H9 (cell line): ENCODE data around the gene MYO7B. TPM values are rescaled to one million over a fixed set of nuclear protein-coding genes. Genes with fewer than 3 reads are reported as not detected.

Experiments used
- DNase-seq: peaks from one replicate; pipeline ENCODE4 v3.0.0-alpha.2; 2017
- H2AFZ ChIP-seq: one replicate; pipeline ENCODE4 v1.6.1; 2013; ENCODE audit warnings: mild to moderate bottlenecking, low read length, control low read depth, moderate library complexity
- H2AK5ac ChIP-seq: 2 replicates; pipeline ENCODE4 v1.6.1; 2013; ENCODE audit warnings: low read length, control low read depth, mixed read lengths; ENCODE audit not compliant: insufficient read length
- H2BK120ac ChIP-seq: one replicate; pipeline ENCODE4 v1.6.1; 2013; ENCODE audit warnings: low read depth, mild to moderate bottlenecking, low read length, control low read depth, inconsistent platforms; ENCODE audit not compliant: poor library complexity, severe bottlenecking
- H2BK12ac ChIP-seq: 2 replicates; pipeline ENCODE4 v1.6.1; 2013; ENCODE audit warnings: low read length, control low read depth, mixed read lengths, low read depth; ENCODE audit not compliant: insufficient read length
- H2BK15ac ChIP-seq: 2 replicates; pipeline ENCODE4 v1.6.1; 2013; ENCODE audit warnings: low read depth, low read length, control low read depth
- H2BK20ac ChIP-seq: one replicate; pipeline ENCODE4 v1.6.1; 2013; ENCODE audit warnings: low read depth, mild to moderate bottlenecking, low read length, control low read depth, inconsistent platforms; ENCODE audit not compliant: poor library complexity, severe bottlenecking
- H2BK5ac ChIP-seq: 2 replicates; pipeline ENCODE4 v1.6.1; 2013; ENCODE audit warnings: low read length, control low read depth, mixed read lengths; ENCODE audit not compliant: insufficient read length
- H3K14ac ChIP-seq: 2 replicates; pipeline ENCODE4 v1.6.1; 2013; ENCODE audit warnings: low read length, control low read depth; ENCODE audit not compliant: insufficient read depth
- H3K18ac ChIP-seq: 2 replicates; pipeline ENCODE4 v1.6.1; 2013; ENCODE audit warnings: low read depth, mild to moderate bottlenecking, mixed read lengths, low read length, control low read depth; ENCODE audit not compliant: insufficient read length
- H3K23ac ChIP-seq: 2 replicates; pipeline ENCODE4 v1.6.1; 2013; ENCODE audit warnings: low read length, control low read depth, mixed read lengths, low read depth; ENCODE audit not compliant: insufficient read length
- H3K23me2 ChIP-seq: 2 replicates; pipeline ENCODE4 v1.6.1; 2013; ENCODE audit warnings: low read depth, mild to moderate bottlenecking, mixed read lengths, low read length, control low read depth; ENCODE audit not compliant: insufficient read length, poor library complexity, severe bottlenecking
- H3K27ac ChIP-seq: 2 replicates; pipeline ENCODE4 v1.5.1; 2013; ENCODE audit warnings: low read length, control low read depth, mixed read lengths, low read depth; ENCODE audit not compliant: insufficient read length
- H3K27me3 ChIP-seq: 2 replicates; pipeline ENCODE4 v1.6.1; 2013; ENCODE audit warnings: low read length, control low read depth, inconsistent platforms; ENCODE audit not compliant: insufficient read depth
- H3K4ac ChIP-seq: 2 replicates; pipeline ENCODE4 v1.6.1; 2013; ENCODE audit warnings: low read depth, mild to moderate bottlenecking, control low read depth, inconsistent platforms, low read length, moderate library complexity
- H3K4me1 ChIP-seq: 2 replicates; pipeline ENCODE4 v1.6.1; 2013; ENCODE audit warnings: low read length, control low read depth, inconsistent platforms; ENCODE audit not compliant: insufficient read depth
- H3K4me2 ChIP-seq: 2 replicates; pipeline ENCODE4 v1.6.1; 2013; ENCODE audit warnings: low read length, control low read depth, mixed read lengths; ENCODE audit not compliant: insufficient read length, insufficient read depth
- H3K56ac ChIP-seq: 2 replicates; pipeline ENCODE4 v1.6.1; 2013; ENCODE audit warnings: low read depth, mild to moderate bottlenecking, mixed read lengths, low read length, control low read depth; ENCODE audit not compliant: insufficient read length
- H3K79me1 ChIP-seq: 2 replicates; pipeline ENCODE4 v1.6.1; 2013; ENCODE audit warnings: low read depth, mild to moderate bottlenecking, moderate library complexity, low read length, control low read depth, inconsistent platforms; ENCODE audit not compliant: insufficient read depth, poor library complexity, severe bottlenecking
- H3K79me2 ChIP-seq: 2 replicates; pipeline ENCODE4 v1.6.1; 2013; ENCODE audit warnings: low read length, control low read depth, inconsistent platforms; ENCODE audit not compliant: insufficient read depth
- H3K9ac ChIP-seq: 2 replicates; pipeline ENCODE4 v1.6.1; 2013; ENCODE audit warnings: low read length, control low read depth, mixed read lengths; ENCODE audit not compliant: insufficient read length; ENCODE audit errors: extremely low read depth
- H3K9me3 ChIP-seq: one replicate; pipeline ENCODE4 v1.6.1; 2013; ENCODE audit warnings: low read depth, low read length, inconsistent platforms; ENCODE audit not compliant: control insufficient read depth
- H3T11ph ChIP-seq: one replicate; pipeline ENCODE4 v1.6.1; 2013; ENCODE audit warnings: mild to moderate bottlenecking, low read length, control low read depth, inconsistent platforms
- H4K20me1 ChIP-seq: one replicate; pipeline ENCODE4 v1.6.1; 2013; ENCODE audit not compliant: control insufficient read depth, insufficient read length, insufficient read depth
- H4K5ac ChIP-seq: 2 replicates; pipeline ENCODE4 v1.6.1; 2013; ENCODE audit warnings: low read depth, mild to moderate bottlenecking, mixed read lengths, low read length, control low read depth; ENCODE audit not compliant: insufficient read length
- H4K8ac ChIP-seq: replicated peaks from 2 replicates; pipeline ENCODE4 v1.6.1; 2013; ENCODE audit warnings: low read length, control low read depth, mixed read lengths, low read depth; ENCODE audit not compliant: insufficient read length
- H4K91ac ChIP-seq: 2 replicates; pipeline ENCODE4 v1.6.1; 2013; ENCODE audit warnings: low read depth, mild to moderate bottlenecking, moderate library complexity, mixed read lengths, low read length, control low read depth; ENCODE audit not compliant: insufficient read length
- H3K27ac Mint-ChIP-seq, 3 experiments: 2 replicates in 2 of 3; 3 replicates in 1 of 3; pipeline ENCODE4 v1.8.0; 2020 to 2021; ENCODE audit warnings: mixed read lengths in 3 of 3, mild to moderate bottlenecking in 1 of 3, moderate library complexity in 1 of 3
- H3K27me3 Mint-ChIP-seq: 2 replicates; pipeline ENCODE4 v1.8.0; 2021; ENCODE audit warnings: low read depth, mild to moderate bottlenecking, moderate library complexity, mixed read lengths
- H3K36me3 Mint-ChIP-seq, 3 experiments: 2 replicates in 2 of 3; 3 replicates in 1 of 3; pipeline ENCODE4 v1.8.0; 2020 to 2021; ENCODE audit warnings: low read depth in 3 of 3, mixed read lengths in 3 of 3; ENCODE audit not compliant: insufficient read depth in 1 of 3
- H3K4me1 Mint-ChIP-seq, 2 experiments: 2 replicates each; pipeline ENCODE4 v1.8.0; 2020; ENCODE audit warnings: mixed read lengths in 2 of 2
- H3K4me3 Mint-ChIP-seq, 2 experiments: 2 replicates in 1 of 2; 3 replicates in 1 of 2; pipeline ENCODE4 v1.8.0; 2020 to 2021; ENCODE audit warnings: mild to moderate bottlenecking in 2 of 2, mixed read lengths in 2 of 2, moderate library complexity in 1 of 2
- H3K9me3 Mint-ChIP-seq, 2 experiments: 2 replicates in 1 of 2; 3 replicates in 1 of 2; pipeline ENCODE4 v1.8.0; 2020; ENCODE audit warnings: mild to moderate bottlenecking in 2 of 2, mixed read lengths in 2 of 2, moderate library complexity in 1 of 2
- WGBS: extraction: QIAGEN DNeasy Blood & Tissue Kit; methylation state at CpG from one replicate; pipeline ENCODE4 v1.1.7; 2013; ENCODE audit warnings: missing lambda C conversion rate, low lambda C conversion rate, mixed read lengths; ENCODE audit not compliant: insufficient read length; ENCODE audit errors: extremely low coverage; 5-methylcytosine and 5-hydroxymethylcytosine counted together
- total RNA-seq: library from RNA; stranded (reverse); gene quantifications from 2 replicates; pipeline ENCODE4 v1.2.1, GENCODE V29; 2021
- TF ChIP-seq, protein P1 (sequence below): fragments of 200-600 bp; sonication (generic); conservative IDR thresholded peaks from 3 replicates; pipeline ENCODE4 v1.8.0; 2021; ENCODE audit warnings: antibody characterized with exemption, mild to moderate bottlenecking

MYO7B gene
- total RNA-seq, 1 experiment from 2014 or later = not detected

DNA sequence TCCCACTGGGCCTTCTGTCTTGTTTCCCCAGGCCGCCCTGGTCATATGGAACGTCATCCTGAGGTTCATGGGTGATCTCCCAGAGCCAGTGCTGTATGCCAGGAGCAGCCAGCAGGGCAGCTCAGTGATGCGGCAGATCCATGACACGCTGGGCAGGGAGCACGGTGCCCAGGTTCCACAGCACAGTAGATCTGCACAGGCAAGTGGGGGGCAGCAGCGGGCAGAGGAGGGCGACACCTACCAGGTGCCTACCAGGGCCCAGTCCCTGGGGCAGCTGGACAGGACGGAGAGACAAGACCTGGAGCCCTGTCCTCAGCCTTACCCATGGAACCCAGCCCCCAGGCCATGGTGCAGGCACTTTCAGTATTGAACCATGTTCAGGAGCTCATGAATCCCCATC lies 74.3 kb downstream of the MYO7B start:
- no peak overlapping the region for H2BK15ac ChIP-seq
- H2AK5ac ChIP-seq = no peak overlapping the region
- peak; percentile 20 for DNase-seq
- H3K27ac ChIP-seq = no peak overlapping the region
- no peak overlapping the region for H2BK120ac ChIP-seq
- H3K27me3 ChIP-seq = no peaks in the 10 kb centered on the region
- no peaks in the 10 kb centered on the region; a peak in 1 of 7 replicates for H3K36me3 Mint-ChIP-seq
- no peak overlapping the region for H3K18ac ChIP-seq
- peaks cover 5% of the 10 kb centered on the region for H3K9me3 ChIP-seq
- no peak overlapping the region for H3T11ph ChIP-seq
- TF ChIP-seq, protein P1, sequence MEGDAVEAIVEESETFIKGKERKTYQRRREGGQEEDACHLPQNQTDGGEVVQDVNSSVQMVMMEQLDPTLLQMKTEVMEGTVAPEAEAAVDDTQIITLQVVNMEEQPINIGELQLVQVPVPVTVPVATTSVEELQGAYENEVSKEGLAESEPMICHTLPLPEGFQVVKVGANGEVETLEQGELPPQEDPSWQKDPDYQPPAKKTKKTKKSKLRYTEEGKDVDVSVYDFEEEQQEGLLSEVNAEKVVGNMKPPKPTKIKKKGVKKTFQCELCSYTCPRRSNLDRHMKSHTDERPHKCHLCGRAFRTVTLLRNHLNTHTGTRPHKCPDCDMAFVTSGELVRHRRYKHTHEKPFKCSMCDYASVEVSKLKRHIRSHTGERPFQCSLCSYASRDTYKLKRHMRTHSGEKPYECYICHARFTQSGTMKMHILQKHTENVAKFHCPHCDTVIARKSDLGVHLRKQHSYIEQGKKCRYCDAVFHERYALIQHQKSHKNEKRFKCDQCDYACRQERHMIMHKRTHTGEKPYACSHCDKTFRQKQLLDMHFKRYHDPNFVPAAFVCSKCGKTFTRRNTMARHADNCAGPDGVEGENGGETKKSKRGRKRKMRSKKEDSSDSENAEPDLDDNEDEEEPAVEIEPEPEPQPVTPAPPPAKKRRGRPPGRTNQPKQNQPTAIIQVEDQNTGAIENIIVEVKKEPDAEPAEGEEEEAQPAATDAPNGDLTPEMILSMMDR = no peak
- no peak overlapping the region for H2BK12ac ChIP-seq
- H3K56ac ChIP-seq = no peak overlapping the region
- H3K14ac ChIP-seq = no peak overlapping the region; the same call in 1 of the 2 replicates
- no peak overlapping the region for H4K91ac ChIP-seq
- no peak overlapping the region for H2AFZ ChIP-seq
- H3K4me1 ChIP-seq = no peaks in the 10 kb centered on the region
- no peak overlapping the region for H4K8ac ChIP-seq
- H3K4me2 ChIP-seq = no peak overlapping the region
- no peak overlapping the region for H3K4ac ChIP-seq
- no peaks in the 10 kb centered on the region for H3K79me1 ChIP-seq
- peaks cover 6% of the 10 kb centered on the region for H3K27me3 Mint-ChIP-seq
- no peak overlapping the region for H3K9ac ChIP-seq
- no peaks in the 10 kb centered on the region for H4K20me1 ChIP-seq
- no peak overlapping the region for H4K5ac ChIP-seq
- H3K27ac Mint-ChIP-seq = no peak overlapping the region
- no peak overlapping the region for H3K23ac ChIP-seq
- H3K9me3 Mint-ChIP-seq = peaks cover 6 to 10% of the 10 kb centered on the region in 2 experiments; a peak in 4 of 5 replicates
- H3K79me2 ChIP-seq = no peaks in the 10 kb centered on the region
- H3K4me3 Mint-ChIP-seq = no peak overlapping the region
- no peaks in the 10 kb centered on the region for H3K23me2 ChIP-seq
- no CpG with 5 or more reads among the region's 8 CpGs for WGBS
- H3K4me1 Mint-ChIP-seq = no peaks in the 10 kb centered on the region
- H2BK20ac ChIP-seq = no peak overlapping the region
- no peak overlapping the region for H2BK5ac ChIP-seq
